ENCODE measurements around the gene ISCA2. TPM values are rescaled to one million over a fixed set of nuclear protein-coding genes. Genes with fewer than 3 reads are reported as not detected.

ISCA2 gene
- total and polyA plus RNA-seq, 3 donors from 2014 or later, result 22.5 to 30.3 (median 27.6) TPM

DNA sequence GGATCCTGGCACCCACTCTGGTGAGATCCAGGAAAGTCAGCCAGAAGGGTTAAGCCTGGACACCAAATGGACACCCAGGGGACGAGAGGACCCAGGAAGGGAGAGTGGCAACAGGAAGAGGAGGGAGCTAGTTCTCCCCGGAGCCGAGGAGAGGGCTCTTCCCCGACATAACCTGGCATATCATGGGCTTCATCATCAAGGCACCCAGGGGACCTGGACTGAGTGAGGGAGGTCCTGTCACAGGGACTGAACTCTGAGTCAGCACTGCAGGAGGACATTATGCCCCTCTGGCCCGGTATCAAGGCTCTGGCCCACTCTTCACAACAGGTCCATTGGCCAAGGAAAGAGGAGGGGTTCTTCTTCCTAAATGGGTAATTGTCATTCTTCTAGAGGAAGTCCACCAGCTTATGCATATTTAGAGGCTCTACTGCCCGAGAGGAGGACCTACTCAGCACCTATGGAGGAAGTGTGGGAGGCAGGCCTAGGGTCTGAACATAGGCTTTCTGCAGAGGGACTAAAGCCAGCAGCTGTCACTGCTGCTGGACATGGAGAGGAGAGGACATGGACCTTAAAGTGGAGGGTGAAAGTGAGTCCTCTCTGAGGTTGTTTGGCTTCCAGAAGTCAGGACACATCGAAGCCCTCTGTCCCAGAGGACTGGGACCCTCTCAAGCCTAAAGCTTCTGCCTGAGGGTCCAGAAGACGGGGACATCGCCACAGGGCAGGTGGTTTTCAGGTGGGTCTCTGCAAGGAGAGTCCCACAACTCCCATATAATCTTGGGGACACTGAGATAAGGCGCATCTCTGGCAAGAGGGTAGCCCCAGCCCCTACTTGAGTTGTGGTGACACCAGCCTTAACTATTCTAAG, 18.6 kb downstream of the ISCA2 start:
- Histone ChIP-seq H3K4me1 (peaks cover 5% of the 10 kb centered on the region), H3K36me3 (ENCODE audit: low read depth, missing control alignments) (no peaks in the 10 kb centered on the region), H3K4me3 (no peak overlapping the region), H3K9me3 (no peaks in the 10 kb centered on the region), H3K27me3 (no peaks in the 10 kb centered on the region), H3K27ac (no peak overlapping the region)
- DNase-seq, result no peak
- WGBS, 2 donors, result 85 to 89% methylated on average over 7 to 10 of the region's 10 CpGs
- intact Hi-C loops (cut with DNase I; ENCODE audit: low total_unique reads), result no loop called here
- TF ChIP-seq CTCF (IDR thresholded peaks at IDR 0.05) (no peak), POLR2A (IDR thresholded peaks at IDR 0.05) (no peak)

GRCh38 chr14:74514471-74514941, 20.9 kb downstream of the ISCA2 start:
- intact Hi-C loops (cut with DNase I; ENCODE audit: low total_unique reads), result no loop called here
- H3K27me3 ChIP-seq, result no peaks in the 10 kb centered on the region
- no peak for TF ChIP-seq POLR2A (IDR thresholded peaks at IDR 0.05)
- TF ChIP-seq CTCF (IDR thresholded peaks at IDR 0.05), result no peak
- no peaks in the 10 kb centered on the region for H3K36me3 ChIP-seq (ENCODE audit: low read depth, missing control alignments)
- 73 to 78% methylated on average over 13 of the region's 13 CpGs for WGBS, 2 donors
- no peak for DNase-seq
- no peak overlapping the region for H3K27ac ChIP-seq
- H3K4me1 ChIP-seq, result peaks cover 5% of the 10 kb centered on the region
- no peak overlapping the region for H3K4me3 ChIP-seq
- no peaks in the 10 kb centered on the region for H3K9me3 ChIP-seq

DNA sequence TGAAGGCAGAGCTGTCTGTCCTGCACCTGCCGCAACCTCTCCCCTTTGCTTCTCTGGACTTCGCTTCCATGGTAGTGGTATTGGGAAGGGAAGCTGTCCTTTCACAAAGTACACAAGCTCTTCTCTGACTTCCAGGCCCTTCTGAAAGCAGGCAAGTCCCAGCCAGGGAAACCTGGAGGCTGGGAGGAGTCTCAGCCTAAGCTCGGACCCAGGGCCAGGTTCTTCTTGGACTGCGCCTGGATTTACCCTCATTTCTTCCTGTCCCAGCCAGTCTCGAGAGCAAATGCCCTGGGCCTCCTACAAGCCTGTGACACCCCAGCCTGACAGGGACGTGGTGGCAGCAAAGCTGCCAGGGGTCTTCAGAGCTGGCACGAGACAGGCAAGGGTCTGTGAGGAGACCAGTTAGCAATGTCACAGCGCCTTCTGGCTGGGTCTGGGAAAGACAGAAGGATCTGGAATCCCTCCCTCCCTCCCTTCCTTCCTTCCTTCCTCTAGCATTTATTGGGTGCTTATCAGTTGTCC, 22.4 kb downstream of the ISCA2 start:
- Histone ChIP-seq H3K27me3 (no peaks in the 10 kb centered on the region), H3K4me3 (no peak overlapping the region), H3K27ac (no peak overlapping the region), H3K9me3 (no peaks in the 10 kb centered on the region), H3K36me3 (ENCODE audit: low read depth, missing control alignments) (no peaks in the 10 kb centered on the region), H3K4me1 (peaks cover 2% of the 10 kb centered on the region)
- intact Hi-C loops (cut with DNase I; ENCODE audit: low total_unique reads), result no loop called here
- TF ChIP-seq POLR2A (IDR thresholded peaks at IDR 0.05) (no peak), CTCF (IDR thresholded peaks at IDR 0.05) (no peak)
- 92 to 95% methylated on average over 8 of the region's 8 CpGs for WGBS, 2 donors
- no peak for DNase-seq

- no peaks in the 10 kb centered on the region for H3K9me3 ChIP-seq
- H3K4me3 ChIP-seq, result no peak overlapping the region
- H3K27ac ChIP-seq, result no peak overlapping the region
- TF ChIP-seq POLR2A (IDR thresholded peaks at IDR 0.05), result no peak
- intact Hi-C loops (cut with DNase I; ENCODE audit: low total_unique reads), result no loop called here
- no peaks in the 10 kb centered on the region for H3K36me3 ChIP-seq (ENCODE audit: low read depth, missing control alignments)
- no peaks in the 10 kb centered on the region for H3K27me3 ChIP-seq
- 86 to 91% methylated on average over 12 of the region's 12 CpGs for WGBS, 2 donors
- H3K4me1 ChIP-seq, result no peaks in the 10 kb centered on the region
- peak; percentile 64 for DNase-seq
Measured at GRCh38 chr14:74516451-74517160, 23.0 kb downstream of the ISCA2 start.

DNA sequence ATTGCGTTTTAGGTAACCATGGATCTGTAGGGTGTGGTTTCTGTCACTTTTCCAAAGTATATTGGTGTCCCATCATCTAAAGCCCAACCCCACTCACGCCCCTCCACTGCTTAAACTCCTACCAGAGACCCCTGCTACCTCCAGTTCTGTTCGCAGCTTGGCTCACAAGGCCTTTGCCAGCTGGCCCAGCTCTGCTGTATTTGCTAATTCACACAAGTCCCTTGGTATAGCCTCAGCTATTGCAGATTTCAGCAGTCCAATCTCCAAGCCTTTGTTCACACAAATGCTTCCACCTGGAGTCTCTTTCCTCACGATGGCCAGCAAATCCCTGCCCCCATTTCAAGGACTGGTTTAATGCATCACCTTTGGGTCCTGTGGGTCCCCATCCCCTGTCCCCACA, 24.2 kb downstream of the ISCA2 start:
- 82 to 94% methylated on average over 4 of the region's 4 CpGs for WGBS, 2 donors
- no peaks in the 10 kb centered on the region for H3K9me3 ChIP-seq
- H3K4me3 ChIP-seq, result no peak overlapping the region
- no peaks in the 10 kb centered on the region for H3K4me1 ChIP-seq
- no peak for TF ChIP-seq CTCF (IDR thresholded peaks at IDR 0.05)
- TF ChIP-seq POLR2A (IDR thresholded peaks at IDR 0.05), result no peak
- intact Hi-C loops (cut with DNase I; ENCODE audit: low total_unique reads), result no loop called here
- H3K27ac ChIP-seq, result no peak overlapping the region
- no peaks in the 10 kb centered on the region for H3K36me3 ChIP-seq (ENCODE audit: low read depth, missing control alignments)
- no peaks in the 10 kb centered on the region for H3K27me3 ChIP-seq
- no peak for DNase-seq

Measured in testis (tissue), 3 donors.